ENCODE measurements around the gene CYTH3.

The CYTH3 gene

DNA sequence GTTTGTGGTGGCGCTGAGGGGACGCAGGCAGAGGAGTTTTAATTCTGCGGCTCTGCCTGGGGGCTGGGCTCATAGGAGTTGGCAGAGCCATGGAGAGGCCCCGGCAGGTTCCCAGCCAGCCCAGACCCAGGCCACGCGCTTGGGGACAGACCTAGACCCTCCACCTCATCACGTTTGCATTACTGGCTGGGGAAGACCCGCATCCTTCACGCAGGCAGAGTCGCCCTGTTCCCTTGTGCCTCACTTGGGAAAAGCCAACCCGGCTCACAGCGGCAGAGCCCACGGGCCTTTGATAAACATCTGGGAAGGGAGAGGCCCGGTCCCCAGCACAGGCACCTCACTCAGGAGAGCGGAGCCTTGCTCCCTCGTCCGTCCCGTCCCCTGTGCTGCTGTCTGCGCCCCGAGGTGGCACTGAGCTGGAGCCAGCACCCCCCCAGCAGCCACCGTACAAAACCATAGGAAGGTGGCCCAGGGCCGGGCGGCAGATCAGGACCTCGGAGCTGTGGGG is 112.8 kb downstream of the CYTH3 start:
- no peak for DNase-seq (ENCODE audit: low read depth)
- TF ChIP-seq, protein P1, sequence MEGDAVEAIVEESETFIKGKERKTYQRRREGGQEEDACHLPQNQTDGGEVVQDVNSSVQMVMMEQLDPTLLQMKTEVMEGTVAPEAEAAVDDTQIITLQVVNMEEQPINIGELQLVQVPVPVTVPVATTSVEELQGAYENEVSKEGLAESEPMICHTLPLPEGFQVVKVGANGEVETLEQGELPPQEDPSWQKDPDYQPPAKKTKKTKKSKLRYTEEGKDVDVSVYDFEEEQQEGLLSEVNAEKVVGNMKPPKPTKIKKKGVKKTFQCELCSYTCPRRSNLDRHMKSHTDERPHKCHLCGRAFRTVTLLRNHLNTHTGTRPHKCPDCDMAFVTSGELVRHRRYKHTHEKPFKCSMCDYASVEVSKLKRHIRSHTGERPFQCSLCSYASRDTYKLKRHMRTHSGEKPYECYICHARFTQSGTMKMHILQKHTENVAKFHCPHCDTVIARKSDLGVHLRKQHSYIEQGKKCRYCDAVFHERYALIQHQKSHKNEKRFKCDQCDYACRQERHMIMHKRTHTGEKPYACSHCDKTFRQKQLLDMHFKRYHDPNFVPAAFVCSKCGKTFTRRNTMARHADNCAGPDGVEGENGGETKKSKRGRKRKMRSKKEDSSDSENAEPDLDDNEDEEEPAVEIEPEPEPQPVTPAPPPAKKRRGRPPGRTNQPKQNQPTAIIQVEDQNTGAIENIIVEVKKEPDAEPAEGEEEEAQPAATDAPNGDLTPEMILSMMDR (IDR thresholded peaks at IDR 0.05; ENCODE audit: control insufficient read depth, insufficient read depth, low read depth, low read length, missing control alignments), result no peak
- H3K4me3 ChIP-seq (ENCODE audit: control insufficient read depth, low read depth, low read length), result no peak overlapping the region

DNA sequence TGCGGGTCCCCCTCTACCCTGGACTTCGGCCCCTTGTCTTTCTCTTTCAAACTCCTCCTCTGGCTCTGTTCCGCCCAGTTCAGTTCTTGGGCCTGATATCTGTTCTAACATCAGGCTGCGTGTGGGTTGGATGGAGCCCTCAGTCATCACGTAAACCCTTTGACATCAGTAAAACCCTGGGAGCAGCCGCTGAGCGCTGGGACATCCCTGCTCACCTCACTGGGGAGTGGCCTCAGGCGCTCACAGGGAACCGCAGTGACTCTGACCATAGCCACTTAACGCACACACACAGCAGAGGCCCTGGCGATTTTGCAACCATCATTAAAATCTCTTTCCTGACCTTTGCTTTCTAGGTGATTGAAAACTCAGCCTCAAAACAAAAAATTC is 113.3 kb downstream of the CYTH3 start:
- no peak overlapping the region for H3K4me3 ChIP-seq (ENCODE audit: control insufficient read depth, low read depth, low read length)
- TF ChIP-seq, protein P1 (IDR thresholded peaks at IDR 0.05; ENCODE audit: control insufficient read depth, insufficient read depth, low read depth, low read length, missing control alignments), result no peak
- DNase-seq (ENCODE audit: low read depth), result no peak

DNA sequence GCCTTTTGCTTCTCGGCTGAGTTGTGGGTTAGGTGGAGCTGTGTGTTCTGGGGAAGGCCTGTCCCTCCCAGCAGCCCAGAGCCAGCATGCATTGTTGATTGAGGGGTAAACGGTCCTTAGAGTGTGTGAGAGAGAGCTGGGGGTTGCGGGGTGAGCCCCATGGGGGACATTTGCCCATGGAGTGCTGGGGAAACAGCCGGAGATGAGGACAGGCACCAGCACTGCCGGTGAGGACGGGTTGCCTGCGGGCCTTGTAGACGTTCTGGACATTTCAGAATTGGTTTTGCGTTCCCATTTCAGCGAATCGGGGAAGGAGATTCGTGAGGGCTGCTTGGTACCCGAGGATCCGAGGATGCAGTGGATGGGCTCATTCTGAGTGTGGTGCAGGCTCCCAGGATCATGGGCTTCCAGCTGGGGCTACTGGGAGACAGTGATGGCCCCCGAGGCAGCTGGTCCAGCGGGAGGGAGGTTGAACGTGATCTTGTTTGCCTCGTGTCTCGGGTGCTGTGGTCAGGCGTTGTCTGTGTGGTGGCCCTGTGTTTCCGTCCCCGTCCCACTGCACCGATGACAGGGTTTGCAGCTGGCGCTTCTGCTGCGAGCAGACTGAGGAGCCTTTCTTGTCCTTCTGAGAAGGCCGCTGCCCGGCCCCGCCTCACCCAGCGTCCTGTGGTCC is 113.9 kb downstream of the CYTH3 start:
- TF ChIP-seq, protein P1 (IDR thresholded peaks at IDR 0.05; ENCODE audit: control insufficient read depth, insufficient read depth, low read depth, low read length, missing control alignments), result no peak

DNA sequence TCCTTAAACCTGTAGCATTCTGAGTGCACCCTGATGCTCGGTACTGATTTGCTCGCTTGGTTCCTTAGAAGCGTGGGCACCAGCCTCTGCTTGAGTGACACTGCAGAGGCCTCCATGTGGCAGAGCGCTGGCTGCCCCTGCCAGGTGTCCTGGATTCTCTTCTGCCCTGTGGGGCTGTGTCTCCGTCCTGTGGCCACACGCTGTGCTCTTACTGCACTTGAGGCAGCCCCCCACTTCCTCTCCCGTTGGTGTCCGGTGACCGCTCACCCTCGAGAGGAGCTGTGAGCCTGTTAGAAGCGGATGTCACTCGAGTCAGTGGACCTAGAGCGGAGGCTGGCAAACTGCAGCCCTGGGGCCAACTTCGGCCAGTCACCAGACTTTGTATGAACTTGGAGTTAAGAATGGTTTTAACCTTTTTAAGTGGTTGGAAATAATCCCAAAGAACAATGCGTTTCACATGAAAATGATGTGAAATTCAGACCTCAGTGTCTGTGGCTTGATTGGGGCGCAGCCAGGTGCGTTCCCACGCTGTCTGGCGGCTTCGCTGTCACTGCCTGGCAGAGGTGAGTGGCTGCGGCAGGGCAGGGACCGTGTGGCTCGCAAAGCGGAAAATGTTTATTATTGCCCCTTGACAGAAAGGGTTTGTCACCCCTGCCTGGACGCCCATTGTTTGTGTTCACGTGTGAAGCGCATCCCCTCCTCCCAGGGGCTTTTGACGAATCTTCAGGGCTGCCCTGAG is 114.6 kb downstream of the CYTH3 start:
- no peak for DNase-seq (ENCODE audit: low read depth)
- TF ChIP-seq, protein P1 (IDR thresholded peaks at IDR 0.05; ENCODE audit: control insufficient read depth, insufficient read depth, low read depth, low read length, missing control alignments), result no peak
- H3K4me3 ChIP-seq (ENCODE audit: control insufficient read depth, low read depth, low read length), result no peak overlapping the region

More for the DNA sequence above, 113.9 kb downstream of the CYTH3 start:
- DNase-seq (ENCODE audit: low read depth), result no peak
- H3K4me3 ChIP-seq (ENCODE audit: control insufficient read depth, low read depth, low read length), result no peak overlapping the region

DNA sequence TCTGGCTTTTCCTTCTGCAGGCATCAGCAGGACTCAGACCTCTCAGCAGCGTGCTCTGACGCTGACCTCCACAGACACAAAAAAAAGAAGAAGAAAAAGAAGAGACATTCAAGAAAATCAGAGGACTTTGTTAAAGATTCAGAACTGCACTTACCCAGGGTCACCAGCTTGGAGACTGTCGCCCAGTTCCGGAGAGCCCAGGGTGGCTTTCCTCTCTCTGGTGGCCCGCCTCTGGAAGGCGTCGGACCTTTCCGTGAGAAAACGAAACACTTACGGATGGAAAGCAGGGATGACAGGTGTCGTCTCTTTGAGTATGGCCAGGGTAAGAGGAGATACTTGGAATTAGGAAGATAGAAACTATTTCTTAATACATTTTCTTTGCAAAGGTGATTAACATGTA is 115.7 kb downstream of the CYTH3 start:
- H3K4me3 ChIP-seq (ENCODE audit: control insufficient read depth, low read depth, low read length), result no peak overlapping the region
- TF ChIP-seq, protein P1 (IDR thresholded peaks at IDR 0.05; ENCODE audit: control insufficient read depth, insufficient read depth, low read depth, low read length, missing control alignments), result no peak
- no peak for DNase-seq (ENCODE audit: low read depth)

DNA sequence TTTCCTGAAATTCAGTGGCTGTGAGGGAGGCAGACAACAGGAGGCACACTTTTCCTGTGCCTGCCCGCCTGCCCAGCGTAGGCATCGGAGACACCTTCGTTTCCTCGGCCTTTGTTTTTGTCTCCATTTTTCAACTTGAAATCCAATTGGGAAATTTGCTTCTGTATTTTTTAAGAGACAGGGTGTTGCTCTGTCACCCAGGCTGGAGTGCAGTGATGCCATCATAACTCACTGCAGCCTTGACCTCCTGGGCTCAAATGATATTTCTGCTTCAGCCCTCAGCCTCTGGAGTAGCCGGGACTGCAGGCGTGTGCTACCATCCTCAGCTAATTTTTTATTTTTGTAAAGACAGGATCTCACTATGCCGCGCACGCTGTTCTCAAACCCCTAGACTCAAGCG is 116.8 kb downstream of the CYTH3 start:
- DNase-seq (ENCODE audit: low read depth), result no peak
- TF ChIP-seq, protein P1 (IDR thresholded peaks at IDR 0.05; ENCODE audit: control insufficient read depth, insufficient read depth, low read depth, low read length, missing control alignments), result no peak
- no peak overlapping the region for H3K4me3 ChIP-seq (ENCODE audit: control insufficient read depth, low read depth, low read length)
